ENCODE data around the gene RAB7A.
"Not testable (repeated sequence)": the region's sequence is repeated elsewhere in the genome, so short reads cannot be mapped to it uniquely, and the experiment has no call there.

RAB7A gene

GRCh38 chr3:128753715-128754114, 27.7 kb downstream of the RAB7A start:
- DNase-seq (ENCODE audit: low read depth): no peak

- no peak for DNase-seq (ENCODE audit: low read depth)
Observed at GRCh38 chr3:128760042-128760441, 34.1 kb downstream of the RAB7A start.

GRCh38 chr3:128760881-128761280, 34.9 kb downstream of the RAB7A start:
- no peak for DNase-seq (ENCODE audit: low read depth)

DNA sequence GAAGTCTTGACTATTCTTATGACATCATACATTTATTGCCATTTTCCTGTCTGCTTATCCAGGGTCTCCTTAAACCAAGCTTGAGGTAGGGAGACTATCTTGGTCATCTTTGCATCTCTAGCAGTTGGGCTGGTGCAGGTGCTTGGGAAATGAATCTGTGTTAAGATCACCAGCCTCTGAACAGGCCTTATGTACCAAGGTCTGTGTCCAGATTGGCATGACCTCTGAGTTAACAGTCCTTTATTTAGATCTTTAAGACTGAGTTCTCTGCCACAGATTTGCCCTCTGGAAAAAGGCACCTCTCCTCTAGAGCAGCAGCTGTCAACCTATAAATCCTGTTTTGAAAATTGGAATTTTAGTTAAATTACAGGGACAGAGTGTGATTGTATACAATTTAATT, 35.4 kb downstream of the RAB7A start:
- DNase-seq (ENCODE audit: low read depth): no peak

GRCh38 chr3:128763967-128764366, 38.0 kb downstream of the RAB7A start:
- DNase-seq (ENCODE audit: low read depth): no peak

GRCh38 chr3:128764863-128765262, 38.9 kb downstream of the RAB7A start:
- DNase-seq (ENCODE audit: low read depth): no peak

DNA sequence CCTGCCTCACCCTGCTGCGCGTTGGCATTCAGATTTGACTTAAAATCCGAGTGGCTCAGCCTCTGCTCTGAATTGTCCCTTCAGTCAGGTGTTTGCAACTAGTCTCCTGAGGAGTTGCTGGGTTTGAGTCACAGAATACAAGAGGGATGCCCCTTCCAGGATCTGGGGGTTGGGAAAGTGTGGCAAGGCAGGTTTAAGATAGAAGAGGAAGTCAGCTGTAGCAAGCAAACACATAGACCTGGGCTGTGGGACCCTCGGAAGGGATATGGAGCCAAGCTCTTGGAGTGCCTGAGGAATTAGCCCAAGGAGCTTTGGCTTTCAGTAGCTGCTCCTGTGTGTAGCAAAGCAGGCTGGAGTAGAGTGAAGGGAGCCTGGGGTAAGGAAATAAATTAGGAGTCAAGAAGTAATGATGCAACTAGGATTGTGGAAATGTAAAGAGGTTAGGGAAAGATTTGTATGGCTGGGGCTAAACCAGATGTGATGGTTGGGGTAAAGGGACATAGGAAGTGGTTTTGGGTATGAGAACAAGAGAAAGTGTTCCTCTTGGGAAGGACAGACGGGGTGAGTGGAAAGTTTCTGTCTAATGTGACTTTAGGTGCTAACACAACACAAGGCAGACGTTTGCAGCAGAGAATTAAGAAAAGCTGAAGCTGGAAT, 41.2 kb downstream of the RAB7A start:
- DNase-seq (ENCODE audit: low read depth): no peak

GRCh38 chr3:128768471-128768870, 42.5 kb downstream of the RAB7A start:
- no peak for DNase-seq (ENCODE audit: low read depth)

- DNase-seq (ENCODE audit: low read depth): no peak
Observed at GRCh38 chr3:128770387-128770786, 44.4 kb downstream of the RAB7A start.

DNA sequence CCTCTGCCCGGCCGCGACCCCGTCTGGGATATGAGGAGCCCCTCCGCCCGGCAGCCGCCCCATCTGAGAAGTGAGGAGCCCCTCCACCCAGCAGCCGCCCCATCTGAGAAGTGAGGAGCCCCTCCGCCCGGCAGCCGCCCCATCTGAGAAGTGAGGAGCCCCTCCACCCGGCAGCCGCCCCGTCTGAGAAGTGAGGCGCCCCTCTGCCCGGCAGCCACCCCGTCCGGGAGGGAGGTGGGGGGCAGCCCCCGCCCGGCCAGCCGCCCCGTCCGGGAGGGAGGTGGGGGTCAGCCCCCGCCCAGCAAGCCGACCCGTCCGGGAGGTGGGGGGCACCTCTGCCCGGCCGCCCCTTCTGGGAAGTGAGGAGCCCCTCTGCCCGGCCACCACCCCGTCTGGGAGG, 47.2 kb downstream of the RAB7A start:
- DNase-seq (ENCODE audit: low read depth): not testable (repeated sequence)

- not testable (repeated sequence) for DNase-seq (ENCODE audit: low read depth)
Observed at GRCh38 chr3:128773592-128773991, 47.6 kb downstream of the RAB7A start.

- no peak for DNase-seq (ENCODE audit: low read depth)
Observed at GRCh38 chr3:128775241-128775640, 49.3 kb downstream of the RAB7A start.

GRCh38 chr3:128775906-128776542, 50.0 kb downstream of the RAB7A start:
- DNase-seq (ENCODE audit: low read depth): no peak

DNA sequence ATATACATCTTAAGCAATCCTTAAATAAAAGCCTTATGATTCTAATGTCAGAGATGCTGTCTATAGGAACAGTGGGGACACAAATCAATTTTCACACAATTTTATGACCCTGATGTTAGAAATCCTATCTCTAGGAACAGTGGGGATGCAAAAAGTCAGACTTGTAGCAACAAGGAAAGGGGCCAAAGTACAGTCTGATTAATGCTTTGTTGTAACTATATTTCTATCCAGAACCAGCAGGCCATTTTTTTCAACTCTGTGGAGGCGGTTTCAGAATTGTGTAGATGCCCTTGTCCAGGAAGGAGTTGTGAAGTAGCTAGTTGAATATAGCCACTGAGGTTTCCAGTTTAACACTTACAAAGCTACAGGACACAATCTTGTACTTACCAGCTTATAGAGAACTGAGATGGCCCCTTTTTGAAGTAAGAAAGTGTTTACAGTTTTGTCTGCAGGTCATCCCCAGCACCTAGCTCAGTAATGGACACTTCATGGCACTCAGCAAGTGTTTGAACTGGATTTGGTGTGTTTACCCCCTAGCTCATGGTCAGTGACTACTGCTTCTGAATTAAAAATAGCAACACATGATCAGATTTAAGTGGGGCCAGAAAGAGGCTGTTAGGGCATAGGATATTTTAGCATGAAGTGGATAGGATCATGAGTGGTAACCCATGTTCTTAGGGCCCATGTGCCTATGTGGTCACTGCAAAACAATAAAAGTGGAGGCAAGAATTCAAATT, 54.3 kb downstream of the RAB7A start:
- DNase-seq (ENCODE audit: low read depth): no peak

DNA sequence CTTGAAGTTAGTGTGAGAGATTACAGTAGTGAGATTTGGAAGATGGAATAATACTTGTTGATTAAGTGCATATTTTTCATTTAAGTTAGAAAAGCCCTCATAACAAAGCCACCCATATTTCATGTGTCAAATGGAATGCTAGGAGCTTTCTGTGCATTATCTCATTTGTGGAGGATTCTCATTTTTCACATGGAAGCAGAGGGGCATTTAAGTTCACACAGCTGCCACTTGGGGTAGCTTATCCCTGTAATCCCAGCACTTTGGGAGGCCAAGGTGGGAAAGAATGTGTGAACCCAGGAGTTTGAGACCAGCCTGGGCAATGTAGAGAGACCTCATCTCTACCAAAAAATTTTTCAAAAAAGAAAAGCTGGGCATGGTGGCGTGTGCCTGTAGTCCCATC, 55.2 kb downstream of the RAB7A start:
- no peak for DNase-seq (ENCODE audit: low read depth)

DNA sequence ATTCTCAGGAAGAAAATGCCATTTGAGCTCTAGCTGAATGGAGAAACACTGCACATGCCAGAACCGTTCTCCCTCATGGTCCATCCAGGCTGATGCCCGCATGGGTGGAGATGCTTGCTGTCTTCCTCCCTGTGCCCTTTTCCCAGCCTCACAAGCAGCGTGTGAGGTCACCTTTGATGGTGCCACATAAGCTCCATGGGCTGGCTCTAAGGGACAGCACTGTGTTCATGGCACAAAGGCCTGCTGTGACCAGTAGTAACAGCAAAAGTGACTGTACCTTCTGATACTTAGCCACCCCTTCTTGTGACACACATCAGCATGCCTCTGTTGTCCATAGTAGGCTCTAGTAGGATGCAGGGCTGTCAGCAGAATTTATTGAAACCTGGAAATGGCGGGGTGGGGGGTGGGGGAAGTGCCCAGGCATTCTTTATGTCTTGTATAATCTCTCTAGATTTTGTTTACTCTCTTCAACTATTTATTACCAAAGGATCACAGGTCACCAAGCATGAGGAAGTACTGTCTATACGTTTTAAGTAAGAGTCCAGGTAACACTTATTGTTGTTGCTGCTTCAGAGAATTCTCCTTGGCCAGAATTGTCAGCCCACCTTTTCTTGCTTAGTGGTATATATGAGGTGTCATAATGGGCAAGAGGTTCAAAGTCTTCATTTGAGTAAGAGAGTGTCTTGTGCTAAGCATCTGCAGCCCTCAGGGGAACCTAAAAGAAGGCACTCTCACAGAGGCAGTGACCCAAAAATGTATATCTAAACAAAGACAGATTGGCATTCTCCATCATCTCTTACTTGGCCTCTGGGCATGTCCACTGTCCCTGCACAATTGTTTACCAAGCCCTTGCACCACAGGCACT, 56.5 kb downstream of the RAB7A start:
- DNase-seq (ENCODE audit: low read depth): no peak

- no peak for DNase-seq (ENCODE audit: low read depth)
Observed at GRCh38 chr3:128783774-128784173, 57.8 kb downstream of the RAB7A start.

GRCh38 chr3:128784232-128784631, 58.2 kb downstream of the RAB7A start:
- DNase-seq (ENCODE audit: low read depth): no peak

DNA sequence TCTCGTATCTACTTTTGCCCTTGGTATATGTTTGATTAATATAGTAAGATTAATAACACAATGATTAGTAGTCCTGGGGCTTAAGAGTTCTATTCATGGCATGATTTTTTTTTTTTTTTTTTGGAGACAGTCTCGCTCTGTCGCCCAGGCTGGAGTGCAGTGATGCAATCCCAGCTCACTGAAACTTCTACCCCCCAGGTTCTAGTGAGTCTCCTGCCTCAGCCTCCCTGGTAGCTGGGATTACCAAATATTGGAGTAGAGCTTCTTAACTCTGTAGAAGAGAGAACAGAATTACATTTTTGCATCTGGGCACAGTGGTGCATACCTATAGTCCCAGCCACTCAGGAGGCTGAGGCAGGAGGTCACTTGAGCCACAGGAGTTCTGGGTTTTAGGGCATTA, 58.9 kb downstream of the RAB7A start:
- DNase-seq (ENCODE audit: low read depth): no peak

DNA sequence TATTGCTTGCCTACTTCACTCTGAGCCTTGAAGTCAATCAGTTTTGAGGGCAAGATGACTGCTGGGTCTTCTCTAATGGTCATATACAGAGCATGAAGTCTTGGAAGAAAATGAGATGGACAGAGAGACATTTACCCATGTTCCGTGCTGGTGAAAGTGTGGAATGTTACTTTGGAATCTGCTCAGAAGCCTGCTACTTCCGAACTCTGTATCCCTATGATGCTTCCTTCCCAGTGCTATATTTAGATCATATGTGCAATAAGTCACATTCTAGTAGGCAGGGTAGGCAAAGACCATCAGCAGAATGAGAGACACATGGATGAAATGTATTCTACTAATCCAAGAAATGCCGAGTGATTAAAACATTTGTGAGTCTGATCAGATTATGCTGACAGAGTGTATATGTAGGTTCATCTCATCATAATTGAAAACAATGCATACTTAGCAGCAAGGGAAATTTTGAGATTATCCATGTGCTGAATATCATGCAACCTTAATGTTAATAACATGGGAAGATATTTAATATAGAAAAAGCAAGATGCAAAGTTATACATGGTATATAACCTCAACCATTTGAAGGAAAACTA, 60.5 kb downstream of the RAB7A start:
- DNase-seq (ENCODE audit: low read depth): no peak

DNA sequence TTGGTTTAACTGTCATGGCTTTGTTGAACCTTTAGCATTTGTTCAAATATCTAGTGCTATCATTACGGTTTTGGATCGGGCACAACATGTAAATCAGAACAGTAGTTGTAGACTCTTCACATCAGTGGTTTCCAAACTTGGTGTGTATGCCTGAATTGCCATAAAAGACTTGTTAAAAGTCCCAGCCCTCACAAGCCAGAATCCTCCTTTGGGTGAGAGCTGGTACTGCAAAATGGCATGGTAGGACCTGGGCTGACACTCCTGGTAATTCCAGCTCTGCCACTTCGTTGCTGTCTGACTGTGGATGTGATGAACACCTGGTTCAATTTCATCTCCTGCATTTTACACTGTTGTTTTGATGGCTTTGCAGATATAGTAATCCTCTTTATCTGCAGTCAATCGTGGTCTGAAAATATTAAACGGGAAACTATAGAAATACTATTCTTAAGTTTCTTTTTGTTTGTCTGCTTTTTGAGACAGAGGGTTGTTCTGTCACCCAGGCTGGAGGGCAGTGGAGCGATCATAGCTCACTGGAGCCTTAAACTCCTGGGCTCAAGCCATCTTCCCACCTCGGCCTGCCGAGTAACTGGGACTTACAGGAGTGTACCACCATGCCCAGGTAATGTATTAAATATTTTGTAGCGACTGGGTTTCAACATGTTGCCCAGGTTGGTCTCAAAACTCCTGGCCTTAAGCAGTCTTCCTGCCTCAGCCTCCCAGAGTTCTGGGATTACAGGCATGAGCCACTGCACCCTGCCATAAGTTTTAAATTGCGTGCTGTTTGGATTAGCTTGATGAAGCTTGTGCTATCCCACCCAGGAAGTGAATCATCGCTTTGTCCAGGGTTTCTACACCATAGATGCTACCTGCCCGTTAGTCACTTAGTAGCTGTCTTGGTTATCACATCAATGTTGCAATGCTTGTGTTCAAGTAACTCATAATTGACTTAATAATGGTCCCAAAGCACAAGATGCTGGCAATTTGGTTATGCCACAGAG, 61.6 kb downstream of the RAB7A start:
- DNase-seq (ENCODE audit: low read depth): no peak
